HuH-7.5 (cell line): ENCODE measurements around the gene OGFOD2.

ENCODE experiments used
- DNase-seq: peaks from one replicate; pipeline ENCODE4 v3.0.0; 2011; ENCODE audit warnings: low spot score

Gene OGFOD2

DNA sequence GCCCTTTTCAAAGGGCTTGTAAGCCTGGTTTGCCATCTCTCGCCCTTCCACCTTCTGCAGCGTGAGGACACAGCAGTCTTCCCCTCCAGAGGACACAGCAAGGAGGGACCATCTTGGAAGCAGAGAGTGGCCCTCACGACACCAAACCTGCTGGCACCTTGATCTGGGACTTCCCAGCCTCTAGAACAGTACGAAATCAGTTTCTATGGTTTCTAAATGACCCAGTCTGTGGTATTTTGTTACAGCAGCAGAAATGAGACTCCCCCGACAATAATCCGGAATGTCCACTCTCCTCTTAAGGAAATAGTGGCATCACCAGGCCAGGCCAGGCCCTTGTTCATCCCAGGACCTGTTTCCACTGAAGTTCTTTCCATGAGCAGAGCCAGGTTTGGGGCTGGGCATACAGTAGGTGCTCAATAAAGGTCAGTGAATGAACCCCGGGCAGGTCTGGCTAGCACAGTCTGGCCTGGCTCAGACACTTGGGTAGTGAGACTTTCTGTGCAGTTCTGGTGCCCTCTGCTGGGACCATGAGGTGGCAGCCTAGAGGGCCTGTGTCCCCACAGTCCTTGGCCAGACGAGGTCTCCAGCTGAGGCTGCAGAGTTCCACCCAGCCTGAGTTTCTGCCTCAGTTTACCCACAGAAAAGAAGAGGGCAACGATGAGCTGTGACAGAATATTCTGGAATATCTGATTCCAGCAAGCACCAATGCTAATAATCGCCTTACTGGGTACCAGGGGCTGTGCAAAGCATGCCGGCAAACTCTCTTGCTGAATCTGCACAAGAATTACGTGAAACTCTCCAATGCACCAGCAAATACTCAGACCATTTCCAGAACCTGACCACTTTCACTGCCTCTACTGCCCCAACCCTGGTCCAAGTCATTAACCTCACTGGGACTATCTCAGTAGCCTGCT is 22.8 kb upstream of the OGFOD2 start:
- DNase-seq: peak; percentile 89

DNA sequence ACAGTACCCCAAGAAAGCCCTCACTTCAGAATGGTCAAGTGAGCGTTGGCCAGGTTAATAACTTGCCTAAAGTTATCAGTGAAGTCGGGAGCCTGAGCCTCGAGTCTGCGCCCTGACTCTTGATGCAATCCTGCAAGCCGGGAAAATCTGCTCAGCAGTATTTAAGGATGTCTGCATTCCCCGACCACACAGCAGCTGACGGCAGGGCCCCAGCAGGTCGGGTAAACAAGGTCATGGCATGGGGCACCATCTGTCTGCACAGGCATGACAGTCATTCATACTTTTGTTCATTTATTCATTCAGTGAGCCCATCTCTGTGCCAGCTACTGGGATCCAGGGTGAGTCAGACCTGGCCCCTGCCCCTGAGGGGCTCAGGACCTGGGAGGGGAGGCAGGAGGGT is 19.9 kb upstream of the OGFOD2 start:
- DNase-seq: no peak

DNA sequence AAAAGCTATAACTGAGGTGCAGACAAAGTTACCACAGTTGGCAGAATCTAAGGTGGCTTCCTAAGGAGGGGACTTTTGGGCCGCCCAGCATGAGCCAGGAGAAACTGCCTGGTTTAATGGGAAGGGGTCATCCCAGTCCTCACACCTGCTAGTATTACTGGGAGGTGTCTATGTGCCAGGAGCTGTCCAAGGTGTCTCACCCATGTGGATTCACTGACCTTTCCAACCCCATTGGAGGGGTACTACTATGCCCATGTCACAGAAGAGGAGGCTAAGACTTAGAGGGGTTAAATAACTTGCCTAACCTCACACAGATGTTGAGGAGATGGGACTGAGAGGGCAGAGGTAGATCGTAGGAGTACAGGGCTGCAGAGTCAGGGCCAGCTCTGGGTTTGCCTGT is 19.0 kb upstream of the OGFOD2 start:
- DNase-seq: no peak

DNA sequence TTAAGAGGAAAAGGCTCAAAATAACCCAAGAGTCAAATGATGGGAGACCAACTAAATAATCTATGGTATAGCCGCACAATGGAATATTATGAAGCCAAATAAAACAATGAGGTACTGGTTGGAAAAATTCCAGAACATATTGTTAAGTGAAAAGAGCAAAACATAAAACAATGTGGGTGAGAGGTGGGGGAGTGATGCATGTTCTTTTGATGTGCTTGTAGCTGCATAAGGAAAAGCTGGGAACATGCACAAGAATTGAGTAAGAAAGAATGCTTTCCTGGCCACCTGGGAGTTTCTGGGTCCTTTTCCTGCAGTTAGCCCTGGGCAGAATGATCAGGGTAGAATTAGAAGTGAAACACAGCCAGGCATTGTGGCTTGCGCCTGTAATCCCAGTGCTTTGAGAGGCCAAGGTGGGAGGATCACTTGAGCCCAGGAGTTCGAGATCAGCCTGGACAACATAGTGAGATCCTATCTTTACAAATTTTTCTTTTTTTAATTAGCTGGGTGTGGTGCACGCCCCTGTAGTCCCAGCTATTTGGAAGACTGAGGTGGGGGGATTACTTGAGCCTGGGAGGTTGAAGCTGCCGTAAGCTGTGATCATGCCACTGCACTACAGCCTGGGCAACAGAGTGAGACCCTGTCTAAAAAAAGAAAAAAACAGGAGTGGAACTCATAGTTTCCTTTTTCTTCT is 16.7 kb upstream of the OGFOD2 start:
- DNase-seq: no peak

- no peak for DNase-seq
Measured at GRCh38 chr12:122959566-122960192, 15.4 kb upstream of the OGFOD2 start.

DNA sequence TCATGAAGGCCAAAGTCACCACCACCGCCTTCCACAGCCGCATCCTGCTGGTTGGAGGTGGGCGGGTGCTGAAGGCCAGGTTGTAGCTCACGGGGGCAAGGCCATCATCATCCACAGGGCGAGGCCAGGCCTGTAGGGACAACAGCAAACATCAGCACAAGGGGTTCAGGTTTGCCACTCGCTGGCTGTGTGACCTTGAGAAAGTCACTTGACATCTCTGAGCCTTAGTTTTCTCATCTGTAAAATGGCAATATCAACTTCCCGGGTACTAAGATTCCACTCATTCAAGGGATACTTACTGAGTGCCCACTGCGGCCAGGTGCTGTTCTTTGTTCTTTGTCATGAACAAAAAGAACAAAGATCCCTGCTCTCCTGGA is 14.9 kb upstream of the OGFOD2 start:
- DNase-seq: no peak

- DNase-seq: no peak
Measured at GRCh38 chr12:122961531-122962329, 13.3 kb upstream of the OGFOD2 start.

- DNase-seq: no peak
Measured at GRCh38 chr12:122963941-122964265, 11.1 kb upstream of the OGFOD2 start.

GRCh38 chr12:122964439-122965257 is 10.4 kb upstream of the OGFOD2 start:
- no peak for DNase-seq

GRCh38 chr12:122965321-122965751 is 9.7 kb upstream of the OGFOD2 start:
- no peak for DNase-seq

- DNase-seq: peak; percentile 90
Measured at GRCh38 chr12:122965851-122966742, 8.9 kb upstream of the OGFOD2 start, which contains the start of gene ABCB9. TSS of gene ABCB9 (minus strand) at chr12:122966463. CDS start at chr12:122960235, 6,228 bp downstream.

DNA sequence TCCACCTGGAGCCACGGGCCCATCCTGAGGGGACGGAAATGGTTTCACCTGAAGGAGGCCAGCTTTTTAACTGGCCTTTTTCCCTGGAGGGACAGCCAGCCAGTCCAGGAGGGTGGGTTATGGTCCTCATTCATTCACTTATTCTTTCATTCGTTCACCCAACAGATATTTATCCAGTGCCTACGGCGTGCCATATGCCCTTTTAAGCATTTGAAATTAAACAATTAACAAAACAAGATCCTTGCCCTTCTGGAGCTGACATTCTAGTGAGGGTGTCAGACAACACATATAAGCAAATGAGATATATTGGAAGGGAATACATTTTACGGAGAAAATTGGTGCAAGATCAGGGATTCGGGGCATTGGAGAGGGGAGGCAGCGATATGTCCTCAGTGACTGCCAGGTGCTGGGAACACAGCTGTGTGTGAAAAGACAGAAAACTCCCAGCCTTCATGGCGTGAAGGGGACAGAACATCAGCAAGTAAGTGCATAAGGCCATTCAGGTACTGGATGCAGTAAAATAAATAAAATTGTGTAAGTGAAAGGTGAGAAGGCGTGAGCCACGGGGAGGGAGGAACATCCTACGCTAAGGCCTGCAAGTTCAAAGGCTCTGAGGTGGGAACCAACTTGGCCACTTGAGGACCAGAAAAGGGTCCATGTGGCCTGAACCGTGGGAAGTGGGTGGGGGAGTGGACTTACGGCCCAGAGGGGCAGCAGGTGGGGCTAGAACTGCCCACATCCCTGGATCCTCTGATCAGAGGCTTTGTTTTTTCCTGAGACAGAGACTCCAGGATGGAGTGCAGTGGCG is 8.1 kb upstream of the OGFOD2 start:
- no peak for DNase-seq

DNA sequence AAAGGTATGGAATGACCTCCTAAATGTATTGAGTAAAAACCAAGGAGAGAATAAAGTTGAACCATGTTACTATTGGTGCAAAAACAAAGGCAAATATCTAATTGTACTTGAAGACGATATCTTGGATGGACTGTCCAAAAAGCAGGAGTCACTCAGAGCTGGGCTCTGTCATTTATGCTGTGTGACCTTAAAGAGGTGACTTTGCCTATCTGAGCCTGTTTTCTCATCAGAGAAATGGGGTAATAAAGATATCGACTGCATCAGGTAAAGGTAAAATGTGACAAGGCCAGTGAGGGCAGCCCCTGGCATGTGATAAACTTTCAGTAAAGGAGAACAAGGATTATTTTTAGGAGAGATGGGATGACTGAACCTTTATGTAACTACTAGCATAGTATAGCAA is 6.9 kb upstream of the OGFOD2 start:
- DNase-seq: no peak

GRCh38 chr12:122969676-122970075 is 5.4 kb upstream of the OGFOD2 start:
- no peak for DNase-seq

DNA sequence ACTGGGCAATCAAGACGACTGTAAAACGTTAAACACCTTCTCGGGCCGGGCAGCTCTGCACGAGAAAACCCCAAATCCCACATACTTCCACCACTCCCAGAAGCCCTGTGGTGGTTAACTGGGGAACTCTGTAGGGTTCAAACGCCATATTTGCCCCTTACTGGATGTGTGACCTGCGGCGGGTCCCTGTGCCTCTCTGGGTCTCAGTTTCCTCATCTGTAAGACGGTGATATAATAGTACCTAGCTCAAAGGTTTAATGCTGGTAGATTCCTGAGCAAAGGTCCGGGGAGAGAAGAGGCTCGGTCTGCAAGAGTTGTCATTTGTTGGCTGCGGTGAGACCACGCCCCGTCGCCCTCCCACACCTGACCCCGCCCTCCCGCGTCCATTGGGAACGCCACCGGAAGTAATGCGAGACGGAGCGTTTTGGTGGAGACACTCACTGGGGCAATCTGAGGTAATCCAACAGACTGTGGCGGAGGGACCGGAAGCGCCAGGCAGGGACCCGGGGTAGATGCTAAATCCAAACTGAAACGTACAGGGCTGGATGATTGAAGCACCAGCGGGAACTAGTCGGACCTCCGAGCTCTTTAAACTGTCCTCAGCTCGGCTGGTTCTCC is 661 bp upstream of the OGFOD2 start:
- peak; percentile 88 for DNase-seq

- DNase-seq: no peak
Measured at GRCh38 chr12:122975790-122976647, 975 bp downstream of the OGFOD2 start.

DNA sequence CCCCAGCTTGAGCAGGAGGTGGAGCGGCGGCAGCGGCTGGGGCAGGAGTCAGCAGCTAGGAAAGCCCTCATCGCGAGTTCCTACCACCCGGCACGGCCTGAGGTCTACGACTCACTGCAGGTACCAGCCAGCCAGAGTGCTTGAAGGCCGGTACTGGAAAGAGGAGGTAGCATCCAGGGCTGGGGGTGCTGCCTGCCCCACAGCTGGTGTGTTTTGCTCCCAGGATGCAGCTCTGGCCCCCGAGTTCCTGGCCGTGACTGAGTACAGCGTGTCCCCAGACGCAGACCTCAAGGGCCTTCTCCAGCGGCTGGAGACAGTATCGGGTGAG is 1.6 kb downstream of the OGFOD2 start:
- DNase-seq: no peak

DNA sequence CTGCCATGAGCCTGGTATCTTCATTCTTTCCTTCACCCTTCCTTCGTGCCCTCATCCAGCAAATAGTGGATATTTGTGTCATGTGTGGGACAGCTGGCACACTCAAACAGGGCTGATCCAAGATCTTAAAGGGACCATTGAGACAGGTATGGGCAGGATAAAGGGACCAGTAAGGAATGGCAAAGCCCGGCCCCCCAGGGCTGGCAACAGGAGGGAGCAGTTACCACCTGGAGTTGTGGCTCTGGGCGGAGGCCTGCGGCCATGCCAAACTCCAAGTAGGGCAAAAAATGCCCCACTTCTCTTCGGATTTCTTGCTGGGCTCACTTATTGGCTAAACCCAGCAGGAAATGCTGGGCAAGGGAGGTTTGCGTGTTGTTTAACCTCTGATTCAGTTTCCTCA is 2.1 kb downstream of the OGFOD2 start:
- DNase-seq: no peak
